HuH-7.5 (cell line): Measurements from ENCODE around the gene CMSS1.

Experiments
- DNase-seq: peaks from one replicate; pipeline ENCODE4 v3.0.0; 2011; ENCODE audit warnings: low spot score

The CMSS1 gene

GRCh38 chr3:100230710-100231109 lies 413.0 kb downstream of the CMSS1 start:
- no peak for DNase-seq
